HepG2 (cell line): ENCODE data around the gene PEX3. TPM values are rescaled to one million over a fixed set of nuclear protein-coding genes. Genes with fewer than 3 reads are reported as not detected.

Experiments
- CREB1 ChIP-seq, 2 experiments: fragments of 450-650 bp in 1 of 2; IDR thresholded peaks; 2 replicates each; pipeline ENCODE4 v1.6.1; 2016 to 2017; ENCODE audit warnings: control low read depth in 1 of 2, mild to moderate bottlenecking in 1 of 2, missing compliant biosample characterization in 1 of 2, missing genetic modification characterization in 1 of 2
- HMGXB4 ChIP-seq, 2 experiments: sonication (generic) in 1 of 2; formaldehyde crosslinking in 1 of 2; IDR thresholded peaks; 2 replicates each; pipeline versions ENCODE4 v1.4.0 to v1.6.1; 2018 to 2020; ENCODE audit warnings: missing genetic modification reagents in 2 of 2, borderline replicate concordance in 1 of 2, low read depth in 1 of 2, mild to moderate bottlenecking in 1 of 2, missing biosample characterization in 1 of 2
- KDM2A ChIP-seq: sonication (generic); formaldehyde crosslinking; IDR thresholded peaks from 2 replicates; pipeline ENCODE4 v1.4.0; 2020; ENCODE audit warnings: low read depth, missing genetic modification reagents, borderline replicate concordance
- MTF1 ChIP-seq: sonication (generic); formaldehyde crosslinking; IDR thresholded peaks from 2 replicates; pipeline ENCODE4 v1.5.0; 2020; ENCODE audit warnings: missing genetic modification reagents
- RBM39 ChIP-seq: fragments of 200-400 bp; formaldehyde crosslinking; IDR thresholded peaks from one replicate; pipeline ENCODE4 v1.6.1; 2018; ENCODE audit warnings: antibody characterized with exemption, mild to moderate bottlenecking, low read depth, low read length; ENCODE audit not compliant: poor library complexity, severe bottlenecking
- TP53 ChIP-seq: sonication (generic); formaldehyde crosslinking; conservative IDR thresholded peaks from 2 replicates; pipeline ENCODE4 v1.4.0; 2020; ENCODE audit warnings: missing genetic modification reagents
- ZKSCAN8 ChIP-seq: IDR thresholded peaks from 2 replicates; pipeline ENCODE4 v1.6.1; 2016; ENCODE audit warnings: borderline replicate concordance, missing genetic modification reagents, missing compliant biosample characterization
- ZNF224 ChIP-seq: sonication (generic); formaldehyde crosslinking; IDR thresholded peaks from 2 replicates; pipeline ENCODE4 v1.5.0; 2020; ENCODE audit warnings: mild to moderate bottlenecking, missing genetic modification reagents
- ZNF280B ChIP-seq: sonication (generic); formaldehyde crosslinking; IDR thresholded peaks from 2 replicates; pipeline ENCODE4 v1.5.0; 2020; ENCODE audit warnings: missing genetic modification reagents, mild to moderate bottlenecking, borderline replicate concordance
- ZNF280D ChIP-seq: sonication (generic); formaldehyde crosslinking; IDR thresholded peaks from 2 replicates; pipeline ENCODE4 v1.5.1; 2020; ENCODE audit warnings: mild to moderate bottlenecking, missing genetic modification reagents
- ZNF407 ChIP-seq: sonication (generic); formaldehyde crosslinking; IDR thresholded peaks from one replicate; pipeline ENCODE4 v1.5.1; 2020; ENCODE audit warnings: mild to moderate bottlenecking, missing genetic modification reagents; ENCODE audit errors: not compliant biosample characterization
- ZNF724P ChIP-seq: sonication (generic); formaldehyde crosslinking; IDR thresholded peaks from 2 replicates; pipeline ENCODE4 v1.8.0; 2022; ENCODE audit warnings: missing genetic modification reagents, borderline replicate concordance
- ZNF790 ChIP-seq: sonication (generic); formaldehyde crosslinking; IDR thresholded peaks from 2 replicates; pipeline ENCODE4 v1.8.0; 2022; ENCODE audit warnings: missing genetic modification reagents, mild to moderate bottlenecking, borderline replicate concordance
- ZSCAN25 ChIP-seq: sonication (generic); formaldehyde crosslinking; IDR thresholded peaks from 2 replicates; pipeline ENCODE4 v1.8.0; 2022; ENCODE audit warnings: mild to moderate bottlenecking, missing genetic modification reagents
- polyA plus RNA-seq, 8 experiments: library from polyadenylated mRNA; depleted of rRNA in 3 of 8; stranded (reverse) in 7 of 8; unstranded in 1 of 8; fragments of >200 nt; fragmentation: Illumina TruSeq in 4 of 8; extraction: Trizol in 4 of 8; gene quantifications; 2 replicates each; pipeline versions ENCODE4 v1.2.1 to v1.2.3, GENCODE V29; 2011 to 2016; ENCODE audit warnings: low read depth in 4 of 8, missing spikeins in 1 of 8, mixed read lengths in 1 of 8; ENCODE audit not compliant: insufficient read depth in 1 of 8
- total RNA-seq, 5 experiments: library from RNA; depleted of rRNA; stranded (reverse); fragments of >200 nt; fragmentation: Illumina TruSeq; extraction: Trizol; gene quantifications; 2 replicates each; pipeline ENCODE4 v1.2.3, GENCODE V29; 2016; ENCODE audit warnings: low read depth in 1 of 5

Gene PEX3
- total and polyA plus RNA-seq, 2 of the 13 experiments (the other 11 are each of a cell fraction or from before 2014, with no cell fraction given): 30.9 to 40.8 TPM

- TF ChIP-seq ZNF407 (CRISPR knock-in tag): no peak
- TF ChIP-seq RBM39: no peak
- TF ChIP-seq HMGXB4 (CRISPR knock-in tag; IDR thresholded peaks at IDR 0.05; ENCODE audit: borderline replicate concordance in 1 of 2, low read depth in 1 of 2): peak in 1 of 2 experiments; percentile 52; a peak in 1 of 4 replicates
- 0 out of 2 replicates have a peak, but pooled peaks have one; percentile 34 for TF ChIP-seq ZNF224 (CRISPR knock-in tag)
- TF ChIP-seq KDM2A (CRISPR knock-in tag): peak; percentile 41; the same call in 1 of the 2 replicates
- no peak for TF ChIP-seq CREB1 (IDR thresholded peaks at IDR 0.05)
- TF ChIP-seq CREB1 (CRISPR knock-in tag; IDR thresholded peaks at IDR 0.05): no peak
- TF ChIP-seq ZSCAN25 (CRISPR knock-in tag): no peak
- no peak for TF ChIP-seq TP53
- no peak for TF ChIP-seq ZNF790
- TF ChIP-seq ZKSCAN8 (CRISPR knock-in tag): no peak
- no peak for TF ChIP-seq ZNF724P (CRISPR knock-in tag)
- no peak for TF ChIP-seq MTF1
- no peak for TF ChIP-seq ZNF280D
- no peak for TF ChIP-seq ZNF280B
Observed at GRCh38 chr6:143513410-143513809, 62.8 kb downstream of the PEX3 start (continued).
